ENCODE measurements around the gene CD300E.
"Not testable (repeated sequence)": the region's sequence is repeated elsewhere in the genome, so short reads cannot be mapped to it uniquely, and the experiment has no call there.

CD300E gene, protein sequence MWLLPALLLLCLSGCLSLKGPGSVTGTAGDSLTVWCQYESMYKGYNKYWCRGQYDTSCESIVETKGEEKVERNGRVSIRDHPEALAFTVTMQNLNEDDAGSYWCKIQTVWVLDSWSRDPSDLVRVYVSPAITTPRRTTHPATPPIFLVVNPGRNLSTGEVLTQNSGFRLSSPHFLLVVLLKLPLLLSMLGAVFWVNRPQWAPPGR

GRCh38 chr17:74623693-74624093 lies at the start of gene CD300E:
Gene CD300E, minus strand, starts transcription at chr17:74623738. Its CDS starts 117 bp downstream, at chr17:74623621.
- no peak for DNase-seq (ENCODE audit: low read depth)

GRCh38 chr17:74671031-74671771 lies 47.7 kb upstream of the CD300E start:
- DNase-seq (ENCODE audit: low read depth) = peak; percentile 57

- DNase-seq (ENCODE audit: low read depth) = no peak
Measured at GRCh38 chr17:74670329-74670728, 46.8 kb upstream of the CD300E start.

DNA sequence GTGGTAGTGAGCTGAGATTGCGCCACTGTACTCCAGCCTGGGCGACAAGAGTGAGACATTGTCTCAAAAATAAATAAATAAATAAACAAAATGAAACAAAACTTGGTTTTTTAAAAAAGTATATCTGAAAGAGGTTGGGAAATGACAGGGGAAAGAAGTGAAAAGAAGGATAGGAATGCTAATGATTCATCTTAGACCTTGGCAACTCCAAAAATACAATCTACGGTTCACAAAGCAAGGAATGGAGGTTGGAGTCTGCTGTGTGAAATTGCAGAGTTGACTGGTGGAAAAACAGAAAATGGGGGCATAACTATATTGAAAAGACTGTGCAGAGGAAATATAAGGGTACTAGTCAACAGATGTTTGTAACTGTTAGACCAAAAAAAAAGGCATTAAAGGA lies 40.0 kb upstream of the CD300E start:
- DNase-seq (ENCODE audit: low read depth) = no peak

- no peak for DNase-seq (ENCODE audit: low read depth)
Measured at GRCh38 chr17:74659889-74660288, 36.4 kb upstream of the CD300E start.

DNA sequence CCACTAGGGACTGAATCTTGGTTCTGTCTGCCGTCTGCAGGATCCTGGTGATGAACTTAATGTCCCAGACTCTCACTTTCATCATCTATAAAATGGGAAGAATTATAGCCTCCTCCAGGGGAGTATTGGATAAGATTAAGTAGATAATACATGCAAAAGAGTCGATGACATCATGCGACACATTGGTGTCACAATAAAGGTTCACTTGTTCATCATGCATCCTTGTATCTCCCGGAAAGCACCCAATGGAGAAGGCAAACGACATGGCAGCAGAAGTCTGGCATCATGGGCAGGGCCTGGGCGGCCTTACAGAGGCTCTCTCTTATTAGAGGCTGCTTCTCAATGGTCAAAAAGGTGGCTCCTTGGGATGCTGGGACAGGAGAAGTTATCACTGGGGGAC lies 35.1 kb upstream of the CD300E start:
- DNase-seq (ENCODE audit: low read depth) = no peak

- DNase-seq (ENCODE audit: low read depth) = no peak
Measured at GRCh38 chr17:74654742-74655141, 31.2 kb upstream of the CD300E start.

GRCh38 chr17:74652020-74652419 lies 28.5 kb upstream of the CD300E start:
- DNase-seq (ENCODE audit: low read depth) = no peak

DNA sequence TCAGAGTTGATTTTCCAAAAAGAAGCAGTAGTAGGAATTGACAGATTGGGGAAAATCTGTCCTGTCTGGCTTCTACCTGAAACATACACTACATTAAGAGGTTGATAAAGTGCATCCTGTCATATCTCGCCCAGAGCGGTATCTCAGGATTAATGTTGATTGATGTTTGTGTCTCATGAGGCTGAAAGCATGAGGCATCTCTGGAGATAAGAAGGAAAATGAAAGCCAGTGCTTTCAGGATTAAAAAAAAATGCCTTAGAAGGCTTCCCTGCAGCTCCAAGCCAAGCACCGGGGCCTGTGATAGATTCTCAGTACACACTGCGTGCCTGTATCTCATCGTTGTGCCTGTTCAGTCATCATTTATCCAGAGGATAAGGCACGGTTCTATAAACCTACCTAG lies 26.4 kb upstream of the CD300E start:
- no peak for DNase-seq (ENCODE audit: low read depth)

DNA sequence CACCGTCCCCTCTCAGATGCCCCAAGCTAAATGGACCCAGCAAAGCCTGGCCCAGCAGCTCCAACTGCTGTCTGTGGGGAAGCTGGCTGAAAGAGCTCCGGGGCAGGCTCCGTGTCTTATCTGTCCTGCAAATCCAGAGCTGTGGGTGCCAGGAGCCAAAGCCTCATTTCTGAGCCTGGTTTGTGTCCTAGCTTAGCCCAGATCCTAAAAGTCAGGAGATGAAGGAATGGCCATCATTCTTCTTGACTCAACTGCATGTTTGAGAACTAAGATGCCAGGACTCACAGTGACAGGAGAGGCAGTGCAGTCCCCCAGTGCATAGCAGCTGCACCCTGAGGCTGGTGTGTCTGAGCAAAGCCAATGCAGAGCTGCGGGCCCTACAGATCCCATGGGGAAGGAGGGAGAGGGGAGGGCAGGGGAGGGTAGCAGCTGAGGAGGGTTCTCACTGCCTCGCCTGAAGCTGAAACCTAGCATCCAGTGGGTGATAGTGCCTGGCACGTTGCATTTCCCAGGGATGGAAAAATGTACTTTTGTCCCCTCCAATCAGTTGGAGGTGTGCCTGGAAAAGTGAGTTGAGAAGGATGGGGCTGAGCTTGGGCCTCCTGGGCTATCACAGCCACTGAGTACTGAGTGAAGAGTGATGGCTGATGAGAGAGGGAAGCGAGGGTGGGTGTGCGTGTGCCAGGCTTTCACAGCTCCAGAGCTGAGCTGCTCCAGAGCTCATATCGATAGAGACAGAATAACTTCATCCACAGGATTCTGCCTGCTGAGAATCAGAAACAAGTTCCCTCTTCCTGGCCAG lies 24.5 kb upstream of the CD300E start:
- no peak for DNase-seq (ENCODE audit: low read depth)

GRCh38 chr17:74646231-74646630 lies 22.7 kb upstream of the CD300E start:
- no peak for DNase-seq (ENCODE audit: low read depth)

DNA sequence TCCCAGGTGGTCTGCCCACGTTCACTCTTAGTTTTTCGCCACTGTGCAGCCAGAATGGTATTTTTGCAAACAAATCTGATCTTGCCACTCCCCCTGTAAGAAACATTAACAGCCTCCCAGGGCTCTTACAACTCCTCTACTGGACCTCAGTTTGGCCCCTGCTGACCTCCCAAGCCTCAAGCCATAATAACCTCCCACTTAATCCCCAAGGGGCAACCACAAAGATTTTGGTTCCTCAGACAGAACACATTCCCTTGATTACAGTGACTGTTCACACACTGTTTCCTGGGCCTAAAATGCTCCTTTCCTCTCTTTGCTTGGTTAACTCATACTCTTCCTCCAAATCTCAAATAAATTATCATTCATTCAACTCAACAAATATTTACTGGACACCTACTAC lies 21.5 kb upstream of the CD300E start:
- no peak for DNase-seq (ENCODE audit: low read depth)

- DNase-seq (ENCODE audit: low read depth) = no peak
Measured at GRCh38 chr17:74644419-74644818, 20.9 kb upstream of the CD300E start.

DNA sequence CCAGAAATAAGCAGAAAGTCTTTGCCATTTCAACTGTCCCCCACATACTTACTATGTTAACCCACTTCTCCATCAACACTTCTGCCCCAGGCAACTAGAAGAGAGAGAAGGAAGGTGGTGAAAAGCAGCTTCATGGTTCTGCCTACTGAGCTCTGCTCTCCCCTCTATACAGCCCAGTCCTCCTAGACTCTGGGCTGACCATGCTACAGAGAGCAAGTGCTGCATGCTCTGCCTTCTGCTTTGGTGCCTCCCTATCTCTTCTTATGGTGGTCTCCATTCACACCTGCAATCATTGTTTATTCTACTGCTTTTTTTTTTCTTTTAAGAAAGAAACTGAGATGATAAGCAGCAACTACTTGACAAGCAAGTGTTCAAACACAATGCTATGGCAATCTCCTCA lies 20.3 kb upstream of the CD300E start:
- DNase-seq (ENCODE audit: low read depth) = no peak

- DNase-seq (ENCODE audit: low read depth) = no peak
Measured at GRCh38 chr17:74642995-74643394, 19.5 kb upstream of the CD300E start.

DNA sequence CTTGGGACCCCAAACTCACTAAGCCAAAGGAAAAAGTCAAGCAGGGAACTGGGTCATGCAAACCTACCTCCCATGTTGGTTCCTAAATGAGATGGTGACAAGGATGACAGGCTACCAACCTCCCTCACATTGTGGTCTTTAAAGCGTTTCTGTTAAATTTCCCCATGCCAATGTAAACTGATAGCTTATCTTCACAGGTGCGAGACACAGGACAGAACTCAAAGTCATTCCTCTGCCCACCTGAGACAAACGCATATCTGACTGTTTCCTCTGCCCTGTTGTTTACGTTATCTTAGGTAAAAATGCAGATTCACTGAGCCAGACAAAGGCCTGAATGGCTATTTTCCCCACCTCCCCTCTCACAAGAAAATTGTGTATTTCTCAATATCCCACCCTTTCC lies 19.0 kb upstream of the CD300E start:
- no peak for DNase-seq (ENCODE audit: low read depth)

DNA sequence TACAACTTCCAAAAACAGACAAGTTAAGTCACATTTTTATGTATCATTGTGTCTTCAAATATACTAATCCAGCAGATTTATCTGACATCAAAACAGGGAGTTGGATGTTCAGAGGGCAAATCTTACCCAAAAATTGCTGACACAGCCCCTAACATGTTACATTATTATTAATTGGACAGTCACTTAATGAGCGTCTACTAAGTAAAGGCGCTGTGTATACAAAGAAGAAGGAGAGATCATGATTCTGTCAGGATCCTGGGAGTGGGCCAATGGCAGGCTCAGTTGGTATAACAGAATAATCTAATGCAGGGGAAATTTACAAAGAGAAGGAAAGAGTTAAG lies 18.4 kb upstream of the CD300E start:
- DNase-seq (ENCODE audit: low read depth) = no peak

DNA sequence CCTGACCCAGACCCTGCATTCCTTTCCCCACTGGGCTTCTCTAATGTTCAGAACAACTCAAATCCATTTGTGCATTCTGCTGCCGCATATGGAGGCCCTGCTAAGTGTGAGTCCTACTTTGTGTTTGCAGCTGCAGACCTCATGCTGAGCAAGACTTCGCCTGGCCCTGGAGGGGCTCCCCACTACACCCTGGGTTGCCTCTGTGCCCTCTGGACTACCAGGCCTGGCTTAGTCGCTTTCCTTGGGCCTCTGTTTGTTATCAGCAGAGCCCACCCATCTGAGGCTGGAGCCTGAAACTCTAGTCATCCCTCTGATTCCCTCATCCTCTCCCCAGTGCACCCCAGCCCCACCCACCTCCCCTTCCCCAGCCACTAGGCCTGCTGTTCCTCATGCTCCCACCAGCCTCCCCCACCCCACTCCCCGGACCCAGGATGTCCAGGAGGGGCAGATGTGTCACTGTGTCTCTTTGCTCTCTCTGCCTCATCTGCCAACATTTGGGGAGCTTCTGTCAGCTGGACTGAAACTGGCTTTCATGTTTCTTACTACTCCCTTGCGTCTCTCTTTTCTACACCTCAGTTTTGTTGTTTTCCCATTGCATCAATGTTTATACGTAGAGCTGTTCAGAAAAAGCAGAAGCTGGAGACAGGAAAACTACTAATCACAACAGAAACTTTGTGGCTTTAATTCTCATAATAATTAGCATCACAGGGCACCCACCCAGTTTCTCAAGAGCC lies 17.9 kb upstream of the CD300E start:
- no peak for DNase-seq (ENCODE audit: low read depth)

- DNase-seq (ENCODE audit: low read depth) = no peak
Measured at GRCh38 chr17:74639704-74640151, 16.2 kb upstream of the CD300E start.

DNA sequence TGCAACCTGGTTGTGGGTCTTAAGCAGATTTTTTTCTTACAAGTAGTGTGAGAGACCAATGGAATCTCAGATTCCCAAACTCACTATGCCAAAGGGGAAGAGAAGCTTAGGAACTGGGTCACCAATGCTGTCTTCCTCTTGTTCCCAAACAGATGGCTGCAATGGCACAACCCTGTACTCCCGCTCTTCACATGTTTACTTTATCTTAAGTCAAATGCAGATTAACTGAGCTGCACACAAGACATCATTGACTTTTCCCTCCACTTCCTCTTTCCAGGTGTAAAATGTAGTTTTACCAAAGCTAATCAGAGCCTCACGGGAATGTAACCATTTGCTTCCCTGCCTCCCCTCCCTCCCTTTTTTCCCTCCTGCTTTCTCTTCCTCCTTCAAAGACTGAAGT lies 14.4 kb upstream of the CD300E start:
- no peak for DNase-seq (ENCODE audit: low read depth)

- no peak for DNase-seq (ENCODE audit: low read depth)
Measured at GRCh38 chr17:74637265-74637664, 13.7 kb upstream of the CD300E start.

DNA sequence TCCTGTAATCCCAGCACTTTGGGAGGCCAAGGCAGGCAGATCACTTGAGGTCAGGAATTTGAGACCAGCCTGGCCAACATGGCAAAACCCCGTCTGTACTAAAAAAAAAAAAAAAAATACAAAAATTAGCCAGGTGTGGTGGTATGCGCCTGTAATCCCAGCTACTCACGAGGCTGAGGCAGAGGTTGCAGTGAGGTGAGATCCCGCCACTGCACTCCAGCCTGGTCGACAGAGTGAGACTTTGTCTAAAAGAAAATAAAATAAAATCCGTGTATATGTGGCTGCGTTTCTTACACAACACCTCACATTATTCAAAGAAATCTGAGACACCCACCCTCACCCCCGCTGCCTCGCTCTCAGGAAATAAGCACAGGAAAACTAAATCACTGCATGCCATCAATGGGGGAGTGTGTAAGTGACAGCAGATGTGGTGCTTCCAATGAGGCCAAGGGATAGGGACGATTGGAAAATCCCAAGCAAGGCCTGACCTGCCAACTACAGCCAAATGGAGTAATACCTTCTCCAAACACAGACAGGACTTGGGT lies 13.1 kb upstream of the CD300E start:
- not testable (repeated sequence) for DNase-seq (ENCODE audit: low read depth)

Measured in activated T-cell treated with anti-CD3 and anti-CD28 coated beads for 24 hours (primary cell).